OCI-LY1 (cell line): ENCODE results near the gene LUC7L2.
"Not testable (repeated sequence)": the region's sequence is repeated elsewhere in the genome, so short reads cannot be mapped to it uniquely, and the experiment has no call there.

Experiments used
- CTCF ChIP-seq: fragments of 200-600 bp; sonication (generic), shearing (Covaris generic); IDR thresholded peaks from 2 replicates; pipeline ENCODE4 v1.5.1; 2017; ENCODE audit warnings: mild to moderate bottlenecking, antibody characterized with exemption, low read length, moderate library complexity, mixed read lengths
- EZH2 ChIP-seq: fragments of 200-600 bp; sonication (generic), shearing (Covaris generic); IDR thresholded peaks from 2 replicates; pipeline ENCODE4 v1.8.0; 2017; ENCODE audit warnings: borderline replicate concordance, mixed run types, mild to moderate bottlenecking, antibody characterized with exemption, low read length, moderate library complexity, mixed read lengths

GRCh38 chr7:139324709-139325108, 35.0 kb upstream of the LUC7L2 start:
- not testable (repeated sequence) for TF ChIP-seq CTCF, EZH2
